NCI-H2171 treated with DMSO at 0.1 percent for 48 hours (cell line): ENCODE results near the gene PRB2.
"Not testable (repeated sequence)": the region's sequence is repeated elsewhere in the genome, so short reads cannot be mapped to it uniquely, and the experiment has no call there.

Source experiments
- DNase-seq: peaks from one replicate; lab custom pipeline; 2025; lab: John Stamatoyannopoulos, UW

PRB2 gene

DNA sequence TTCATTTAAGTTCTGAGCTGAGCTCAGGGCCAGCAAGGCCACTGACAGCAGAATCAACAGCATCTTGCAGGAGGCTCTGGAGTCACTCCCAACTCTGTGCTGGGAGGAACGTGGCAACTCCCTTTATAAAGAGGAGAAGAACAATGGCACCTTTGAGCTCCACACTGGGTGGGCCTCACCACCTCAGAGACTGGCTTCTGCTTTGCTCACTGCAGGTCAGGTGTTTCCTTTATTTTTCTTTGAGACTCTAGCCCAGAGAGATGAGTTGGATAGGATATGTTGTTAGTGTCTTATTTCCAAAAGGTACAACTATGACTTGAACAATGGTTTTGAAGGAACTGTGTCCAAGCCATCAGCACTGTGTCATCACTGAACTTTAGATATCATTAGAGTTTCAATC, at the start of gene PRB2:
Gene PRB2, minus strand, starts transcription at position 101 of the 400 bp plus-strand sequence. Its CDS starts 38 bp downstream, at position 63.
- not testable (repeated sequence) for DNase-seq

DNA sequence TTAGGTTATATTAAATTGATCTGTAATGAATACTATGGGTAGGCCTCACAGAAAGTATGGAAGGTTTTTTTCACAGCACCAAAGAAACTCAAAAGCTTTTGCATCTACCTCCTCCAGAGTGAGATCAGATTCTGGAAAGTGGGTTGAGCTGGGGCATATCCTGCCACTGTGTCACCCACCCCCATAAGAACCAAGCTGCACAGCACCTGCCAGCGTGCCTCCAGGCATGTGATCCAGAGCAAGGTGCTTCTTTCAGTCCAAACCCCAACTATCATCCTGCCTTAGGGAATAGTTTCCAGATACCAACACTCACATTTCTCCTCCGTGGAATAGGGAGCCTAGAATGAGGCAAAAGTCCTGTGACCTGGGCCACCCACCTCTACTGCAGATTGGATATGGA, 42.6 kb upstream of the PRB2 start:
- no peak for DNase-seq

DNA sequence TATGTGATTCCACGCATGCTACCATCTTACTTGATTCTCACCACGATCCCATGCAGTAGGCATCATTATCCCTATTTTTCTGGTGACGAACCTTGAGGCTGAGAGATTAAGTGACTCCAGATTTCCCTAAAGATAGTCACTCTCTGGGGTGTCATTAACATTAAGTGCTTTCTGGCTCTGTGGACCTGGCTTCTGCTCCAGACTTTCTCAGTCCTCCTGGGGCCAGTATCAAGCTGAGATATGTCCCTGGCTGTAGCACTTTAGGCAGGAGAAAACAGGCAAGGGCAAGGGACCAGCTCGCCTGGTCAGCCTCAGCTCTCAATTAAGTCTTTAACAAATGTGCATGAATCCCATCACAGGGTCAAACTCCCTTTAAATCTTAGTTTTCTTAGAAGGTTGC, 38.3 kb upstream of the PRB2 start:
- no peak for DNase-seq

DNA sequence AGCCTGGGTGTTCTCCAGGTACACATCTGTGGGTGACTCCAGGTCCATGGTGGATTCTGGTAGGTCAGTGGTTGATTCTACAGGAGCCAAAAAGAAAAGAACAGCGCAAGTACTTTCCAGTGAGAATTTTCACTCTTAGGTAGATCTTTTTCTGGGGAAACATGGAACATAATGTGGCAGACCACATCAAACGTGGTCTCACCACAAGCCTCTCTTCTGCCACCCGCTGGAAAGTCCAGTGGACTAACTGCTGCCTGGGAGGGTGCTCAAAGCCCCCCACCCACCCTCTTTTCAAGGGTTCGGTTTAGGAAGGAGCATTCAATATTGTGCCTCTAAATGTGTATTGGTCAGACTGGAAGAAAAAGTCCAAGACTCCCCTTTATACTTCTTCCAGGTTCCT, 36.1 kb upstream of the PRB2 start:
- no peak for DNase-seq

DNA sequence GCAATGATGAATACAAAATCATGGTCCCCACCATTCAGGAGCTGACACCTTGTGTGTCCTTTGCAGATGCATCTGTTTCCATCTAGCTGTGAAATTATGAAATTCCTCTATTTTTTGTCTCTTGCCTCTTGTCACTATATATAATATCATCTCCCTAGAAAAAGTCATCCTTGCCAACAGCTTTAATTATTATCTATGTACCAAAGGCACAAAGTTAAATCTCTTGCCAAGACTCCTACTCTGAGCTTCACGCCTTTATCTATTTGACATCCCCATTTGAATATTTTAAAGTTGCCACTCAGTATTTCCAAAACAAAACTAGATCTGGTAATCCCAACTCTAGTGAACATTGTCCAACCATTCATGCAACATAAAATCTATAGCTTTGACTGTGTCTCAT, 32.0 kb upstream of the PRB2 start:
- no peak for DNase-seq

DNA sequence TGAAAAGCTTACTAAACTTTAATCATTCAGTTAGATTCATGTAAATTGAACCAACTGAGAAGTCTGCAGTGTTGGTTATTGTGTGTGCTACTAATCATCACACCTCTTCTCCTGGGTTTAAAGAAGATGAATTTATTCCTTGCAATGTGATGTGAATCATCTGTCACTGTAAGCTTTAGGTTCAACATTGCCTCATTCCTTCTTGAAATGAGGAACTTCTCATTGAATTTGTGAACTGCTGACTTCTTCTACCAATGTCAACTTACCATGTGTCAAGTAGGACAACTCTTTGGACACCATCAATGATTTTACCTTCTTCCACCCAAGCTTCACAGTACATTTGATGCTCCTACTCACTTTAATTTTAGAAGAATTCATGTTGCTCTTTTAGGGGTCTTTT, 17.4 kb upstream of the PRB2 start:
- no peak for DNase-seq

DNA sequence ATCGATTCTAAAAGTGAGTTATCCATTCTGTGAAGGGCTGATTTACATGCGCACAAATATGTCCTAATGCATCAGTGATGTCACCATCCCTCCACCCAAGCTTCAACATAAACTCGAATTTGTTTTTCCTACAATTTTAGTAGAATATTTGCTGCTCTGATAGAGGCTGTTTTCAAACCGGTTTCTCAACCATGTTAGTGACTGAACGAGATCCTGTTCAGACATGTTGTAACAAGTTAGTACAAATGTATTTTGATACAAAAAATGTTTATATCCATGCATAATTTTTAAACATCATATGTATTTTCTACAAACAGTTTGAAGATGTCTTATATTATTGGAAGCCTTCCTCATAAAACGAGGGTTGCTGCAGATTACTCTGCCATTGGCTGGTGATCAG, 12.7 kb upstream of the PRB2 start:
- no peak for DNase-seq

DNA sequence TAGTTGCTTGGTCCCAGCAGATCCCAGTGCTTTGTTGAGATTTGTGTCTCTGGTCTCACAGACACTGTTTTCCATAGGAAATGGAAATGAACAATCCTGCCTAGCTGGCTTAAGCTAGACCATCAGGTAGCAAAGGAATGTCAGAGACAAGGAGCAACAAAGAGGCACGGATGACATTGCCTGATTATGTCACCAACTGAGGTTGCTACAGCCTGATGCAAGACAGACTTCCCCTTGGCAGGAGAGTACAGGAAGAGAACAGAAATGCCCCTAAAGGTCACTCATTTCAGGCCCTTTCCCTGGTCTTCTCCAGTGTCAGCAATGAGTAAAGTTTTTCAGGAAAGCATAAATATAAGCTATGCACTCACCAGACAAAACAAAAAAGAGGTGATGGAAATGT, 2.0 kb upstream of the PRB2 start:
- no peak for DNase-seq

DNA sequence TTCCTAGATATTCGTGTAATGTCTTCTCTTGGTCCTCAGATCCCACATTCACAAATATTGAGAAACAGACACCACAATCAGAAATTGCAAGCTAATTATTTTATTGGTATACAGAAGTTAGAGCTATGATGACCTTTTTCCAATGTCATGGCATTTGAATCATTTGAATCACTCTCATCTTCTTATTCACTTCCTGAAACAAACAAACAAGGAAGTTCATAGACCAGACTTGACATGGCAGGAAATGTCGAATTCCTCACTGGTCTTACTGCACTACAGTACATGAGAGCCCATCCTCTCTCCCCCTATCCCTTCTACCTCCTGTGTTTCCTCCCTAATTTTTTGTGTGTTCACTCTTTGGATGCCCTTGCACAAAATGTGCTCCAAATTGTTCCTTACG, 3.9 kb downstream of the PRB2 start:
- not testable (repeated sequence) for DNase-seq

DNA sequence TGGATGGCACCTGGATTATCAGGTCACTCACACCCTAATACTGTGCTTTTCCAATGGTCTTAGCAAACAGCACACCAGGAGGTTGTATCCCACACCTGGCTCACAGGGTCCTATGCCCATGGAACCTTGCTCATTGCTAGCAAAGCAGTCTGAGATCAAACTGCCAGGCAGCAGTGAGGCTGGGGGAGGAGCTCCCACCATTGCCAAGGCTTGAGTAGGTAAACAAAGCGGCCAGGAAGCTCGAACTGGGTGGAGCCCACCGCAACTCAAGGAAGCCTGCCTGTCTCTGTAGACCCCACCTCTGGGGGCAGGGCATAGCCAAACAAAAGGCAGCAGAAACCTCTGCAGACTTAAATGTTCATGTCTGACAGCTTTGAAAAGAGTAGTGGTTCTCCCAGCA, 17.9 kb downstream of the PRB2 start:
- DNase-seq = not testable (repeated sequence)

DNA sequence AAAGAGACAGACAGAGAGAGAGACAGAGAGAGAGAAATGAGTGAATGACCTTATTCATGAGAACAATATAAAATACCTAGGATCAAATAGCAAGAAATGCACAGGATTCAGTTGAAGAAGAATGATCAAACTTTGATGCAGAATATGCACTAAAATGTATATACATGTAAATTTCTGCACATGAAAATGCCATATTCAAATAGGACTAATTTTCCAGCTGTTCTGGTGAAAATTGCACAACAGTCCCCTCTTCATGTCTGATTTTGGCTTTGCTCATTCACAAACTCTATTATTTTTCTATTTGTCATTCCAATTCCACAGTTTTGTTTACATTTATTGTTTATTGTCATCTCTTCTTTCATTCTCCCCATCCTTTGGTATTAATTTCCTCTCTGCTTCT, 34.2 kb downstream of the PRB2 start:
- DNase-seq = no peak

DNA sequence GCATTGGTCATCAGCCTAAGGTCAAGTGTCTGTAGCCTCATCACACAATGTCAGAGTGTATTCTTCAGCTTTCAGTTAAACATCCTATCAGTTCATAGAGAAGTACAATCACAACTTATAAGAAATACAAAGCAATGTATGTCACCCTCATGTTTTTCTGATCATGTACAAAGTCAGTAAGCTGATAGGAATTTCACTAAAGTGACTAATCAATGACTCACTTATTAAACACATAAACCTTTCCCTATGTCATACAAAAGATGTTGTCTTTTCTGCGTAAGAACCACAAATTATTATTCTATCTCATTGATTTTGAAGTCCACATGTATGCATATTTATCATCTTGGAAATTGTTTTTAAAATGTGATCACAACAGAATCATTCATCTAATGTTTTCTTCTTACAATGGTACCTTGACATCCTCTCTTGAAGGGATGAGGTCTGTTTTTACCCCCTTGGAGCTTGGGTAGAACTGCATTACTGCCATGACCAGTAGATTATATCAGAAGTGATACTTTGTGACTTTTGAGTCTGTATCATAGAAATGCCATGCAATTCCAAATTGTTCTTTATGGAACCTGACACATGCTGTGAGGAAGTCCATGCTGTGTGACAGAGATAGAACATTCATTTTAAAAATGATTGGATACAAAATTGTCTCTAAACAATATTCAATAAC, 35.0 kb downstream of the PRB2 start:
- not testable (repeated sequence) for DNase-seq

DNA sequence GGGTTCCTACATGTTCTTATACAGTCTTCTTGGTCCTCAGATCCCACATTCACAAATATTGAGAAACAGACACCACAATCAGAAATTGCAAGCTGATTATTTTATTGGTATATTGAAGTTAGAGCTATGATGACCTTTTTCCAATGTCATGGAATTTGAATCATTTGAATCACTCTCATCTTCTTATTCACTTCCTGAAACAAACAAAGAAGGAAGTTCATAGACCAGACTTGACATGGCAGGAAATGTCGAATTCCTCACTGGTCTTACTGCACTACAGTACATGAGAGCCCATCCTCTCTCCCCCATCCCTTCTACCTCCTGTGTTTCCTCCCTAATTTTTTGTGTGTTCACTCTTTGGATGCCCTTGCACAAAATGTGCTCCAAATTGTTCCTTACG, 43.6 kb downstream of the PRB2 start:
- DNase-seq = not testable (repeated sequence)

DNA sequence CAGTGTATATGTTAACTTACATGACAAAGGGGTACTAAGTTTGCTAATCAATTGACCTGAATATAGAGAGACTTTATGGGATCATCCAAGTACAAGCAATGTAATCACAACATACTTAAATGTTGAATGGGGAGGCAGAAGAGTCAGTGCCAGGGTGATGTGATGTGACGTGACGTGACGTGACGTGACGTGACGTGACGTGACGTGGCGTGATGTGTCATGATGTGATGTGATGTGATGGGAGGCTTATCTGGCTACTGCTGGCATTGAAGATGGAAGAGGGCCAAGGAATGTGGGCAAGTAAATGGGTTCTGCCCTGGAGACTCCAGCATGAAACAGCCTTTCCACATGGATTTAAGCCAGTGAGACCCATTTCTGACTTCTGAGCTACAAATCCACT, 46.9 kb downstream of the PRB2 start:
- no peak for DNase-seq

DNA sequence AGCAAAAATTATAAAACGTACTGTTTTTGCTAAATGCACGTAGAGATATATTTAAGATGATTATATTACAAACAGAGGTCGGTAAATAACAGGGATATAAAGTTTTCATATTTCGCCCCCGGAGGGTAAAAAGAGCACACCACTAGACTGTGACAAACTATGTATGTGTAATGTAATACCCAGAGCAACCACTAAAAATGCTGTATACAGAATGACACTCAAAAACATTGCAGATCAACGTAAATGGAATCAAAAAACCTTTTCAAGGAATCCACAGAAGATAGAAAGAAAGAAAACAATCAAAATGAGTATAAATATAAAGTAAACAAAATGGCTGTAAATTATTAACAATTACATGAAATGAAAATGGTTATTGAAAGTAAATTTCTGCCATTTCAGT, 47.6 kb downstream of the PRB2 start:
- no peak for DNase-seq

DNA sequence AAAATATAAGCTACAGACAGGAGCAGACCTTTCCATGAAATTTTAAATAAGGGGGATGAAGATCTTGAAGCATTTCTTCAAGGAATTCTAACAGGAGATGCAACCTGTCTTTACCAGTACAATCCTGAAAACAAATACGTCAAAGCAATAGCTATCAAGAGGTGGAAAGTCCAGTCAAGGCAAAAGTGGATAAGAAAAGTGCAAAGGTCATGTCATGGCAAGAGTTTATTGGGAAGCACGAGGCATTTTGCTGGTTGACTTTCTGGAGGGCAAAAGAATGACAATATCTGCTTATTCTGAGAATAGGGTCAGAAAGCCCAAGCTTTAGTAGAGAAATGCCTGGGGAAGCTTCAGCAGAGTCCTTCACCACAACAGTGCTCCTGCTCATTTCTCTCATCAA, 50.9 kb downstream of the PRB2 start:
- no peak for DNase-seq
